Panc1 (cell line): ENCODE data around the gene ABO.

Source experiments
- CTCF ChIP-seq: fragments of 450-650 bp; IDR thresholded peaks from 2 replicates; pipeline ENCODE4 v1.5.1; 2017; ENCODE audit warnings: mild to moderate bottlenecking
- POLR2AphosphoS5 ChIP-seq: IDR thresholded peaks from 2 replicates; pipeline ENCODE4 v1.6.1; 2012; ENCODE audit warnings: mild to moderate bottlenecking, low read depth, low read length, moderate library complexity
- SIN3A ChIP-seq: IDR thresholded peaks from 2 replicates; pipeline ENCODE4 v1.6.1; 2012; ENCODE audit warnings: low read depth, mild to moderate bottlenecking, low read length, moderate library complexity, borderline replicate concordance; ENCODE audit not compliant: insufficient read depth

GRCh38 chr9:133224762-133225161, 50.2 kb downstream of the ABO start:
- TF ChIP-seq CTCF (no peak), POLR2AphosphoS5 (no peak), SIN3A (no peak)
